HepG2 (cell line): ENCODE measurements around the gene NCOA3. TPM values are rescaled to one million over a fixed set of nuclear protein-coding genes. Genes with fewer than 3 reads are reported as not detected.
A peak's percentile ranks its signal among the peaks of the same experiment; 100 is the strongest.

Experiments used
- ATF7-NPFF ChIP-seq: sonication (generic); formaldehyde crosslinking; IDR thresholded peaks from 2 replicates; pipeline ENCODE4 v1.8.1; 2023; ENCODE audit warnings: mild to moderate bottlenecking, low read depth, missing genetic modification reagents, moderate library complexity
- CHD4 ChIP-seq: fragments of 200-600 bp; sonication (generic); IDR thresholded peaks from 2 replicates; pipeline ENCODE4 v1.7.0; 2017; ENCODE audit warnings: mild to moderate bottlenecking, low read length, borderline replicate concordance
- DMAP1 ChIP-seq: IDR thresholded peaks from 2 replicates; pipeline ENCODE4 v1.6.1; 2016
- GABPB1 ChIP-seq: IDR thresholded peaks from 2 replicates; pipeline ENCODE4 v1.6.1; 2016; ENCODE audit warnings: mild to moderate bottlenecking, missing genetic modification reagents, moderate library complexity, missing compliant biosample characterization
- GATAD2A ChIP-seq: IDR thresholded peaks from 2 replicates; pipeline ENCODE4 v1.6.1; 2016
- HMGA1 ChIP-seq: sonication (generic); formaldehyde crosslinking; conservative IDR thresholded peaks from 2 replicates; pipeline ENCODE4 v1.4.0; 2020; ENCODE audit warnings: missing genetic modification reagents
- HOXA9 ChIP-seq: sonication (generic); formaldehyde crosslinking; IDR thresholded peaks from 2 replicates; pipeline ENCODE4 v1.8.1; 2022; ENCODE audit warnings: missing genetic modification reagents, mild to moderate bottlenecking, moderate library complexity, borderline replicate concordance
- KDM4B ChIP-seq: sonication (generic); formaldehyde crosslinking; IDR thresholded peaks from 2 replicates; pipeline ENCODE4 v1.4.0; 2020; ENCODE audit warnings: missing genetic modification reagents
- RFXANK ChIP-seq: IDR thresholded peaks from 2 replicates; pipeline ENCODE4 v1.6.1; 2016
- SALL1 ChIP-seq: sonication (generic); formaldehyde crosslinking; IDR thresholded peaks from 2 replicates; pipeline ENCODE4 v1.8.0; 2022; ENCODE audit warnings: mild to moderate bottlenecking, missing genetic modification reagents
- SOX13 ChIP-seq, 3 experiments: fragments of 450-650 bp in 1 of 3; sonication (generic) in 1 of 3; formaldehyde crosslinking in 1 of 3; IDR thresholded peaks in 2 of 3; conservative IDR thresholded peaks in 1 of 3; 2 replicates each; pipeline versions ENCODE4 v1.5.0 to v1.6.1; 2016 to 2020; ENCODE audit warnings: antibody characterized with exemption in 1 of 3, mild to moderate bottlenecking in 1 of 3, missing compliant biosample characterization in 1 of 3, missing genetic modification reagents in 1 of 3, moderate library complexity in 1 of 3
- TAF15 ChIP-seq: fragments of 200-400 bp; formaldehyde crosslinking; IDR thresholded peaks from one replicate; pipeline ENCODE4 v1.6.1; 2018; ENCODE audit warnings: mild to moderate bottlenecking, low read depth, low read length; ENCODE audit not compliant: poor library complexity, severe bottlenecking
- ZNF496 ChIP-seq: sonication (generic); formaldehyde crosslinking; IDR thresholded peaks from 2 replicates; pipeline ENCODE4 v1.8.1; 2023; ENCODE audit warnings: mild to moderate bottlenecking, moderate library complexity, missing genetic modification reagents; ENCODE audit not compliant: insufficient replicate concordance
- ZNF563 ChIP-seq: sonication (generic); formaldehyde crosslinking; IDR thresholded peaks from 2 replicates; pipeline ENCODE4 v1.8.0; 2022; ENCODE audit warnings: mild to moderate bottlenecking, moderate library complexity, missing genetic modification reagents
- ZNF619 ChIP-seq: sonication (generic); formaldehyde crosslinking; IDR thresholded peaks from 2 replicates; pipeline ENCODE4 v1.4.0; 2020; ENCODE audit warnings: mild to moderate bottlenecking, missing genetic modification reagents
- ZNF788 ChIP-seq: sonication (generic); formaldehyde crosslinking; IDR thresholded peaks from 2 replicates; pipeline ENCODE4 v1.5.0; 2020; ENCODE audit warnings: mild to moderate bottlenecking, missing genetic modification reagents, borderline replicate concordance
- ZSCAN20 ChIP-seq: sonication (generic); formaldehyde crosslinking; IDR thresholded peaks from 2 replicates; pipeline ENCODE4 v1.4.0; 2020; ENCODE audit warnings: missing genetic modification reagents, mild to moderate bottlenecking, borderline replicate concordance
- ZSCAN21 ChIP-seq: sonication (generic); formaldehyde crosslinking; IDR thresholded peaks from 2 replicates; pipeline ENCODE4 v1.8.0; 2022; ENCODE audit warnings: mild to moderate bottlenecking, missing genetic modification reagents, moderate library complexity, borderline replicate concordance
- polyA plus RNA-seq, 8 experiments: library from polyadenylated mRNA; depleted of rRNA in 3 of 8; stranded (reverse) in 7 of 8; unstranded in 1 of 8; fragments of >200 nt; fragmentation: Illumina TruSeq in 4 of 8; extraction: Trizol in 4 of 8; gene quantifications; 2 replicates each; pipeline versions ENCODE4 v1.2.1 to v1.2.3, GENCODE V29; 2011 to 2016; ENCODE audit warnings: low read depth in 4 of 8, missing spikeins in 1 of 8, mixed read lengths in 1 of 8; ENCODE audit not compliant: insufficient read depth in 1 of 8
- total RNA-seq, 5 experiments: library from RNA; depleted of rRNA; stranded (reverse); fragments of >200 nt; fragmentation: Illumina TruSeq; extraction: Trizol; gene quantifications; 2 replicates each; pipeline ENCODE4 v1.2.3, GENCODE V29; 2016; ENCODE audit warnings: low read depth in 1 of 5
- TF ChIP-seq, protein P1 (sequence below): IDR thresholded peaks from 2 replicates; pipeline ENCODE4 v1.6.1; 2016; ENCODE audit warnings: low read depth
- TF ChIP-seq, protein P2 (sequence below): sonication (generic); formaldehyde crosslinking; IDR thresholded peaks from 2 replicates; pipeline ENCODE4 v1.4.0; 2020; ENCODE audit warnings: mild to moderate bottlenecking, missing genetic modification reagents
- TF ChIP-seq, protein P3 (sequence below): sonication (generic); formaldehyde crosslinking; IDR thresholded peaks from 2 replicates; pipeline ENCODE4 v1.4.0; 2020; ENCODE audit warnings: missing genetic modification reagents
- TF ChIP-seq, protein P4 (sequence below): sonication (generic); formaldehyde crosslinking; IDR thresholded peaks from 2 replicates; pipeline ENCODE4 v1.9.0; 2022; ENCODE audit warnings: missing genetic modification reagents, mild to moderate bottlenecking, borderline replicate concordance
- TF ChIP-seq, protein P5 (sequence below): sonication (generic); formaldehyde crosslinking; IDR thresholded peaks from 2 replicates; pipeline ENCODE4 v1.4.0; 2020; ENCODE audit warnings: mild to moderate bottlenecking, missing genetic modification reagents

NCOA3 gene
- total and polyA plus RNA-seq, 2 of the 13 experiments (the other 11 are each of a cell fraction or from before 2014, with no cell fraction given) = 35.0 to 56.8 TPM

DNA sequence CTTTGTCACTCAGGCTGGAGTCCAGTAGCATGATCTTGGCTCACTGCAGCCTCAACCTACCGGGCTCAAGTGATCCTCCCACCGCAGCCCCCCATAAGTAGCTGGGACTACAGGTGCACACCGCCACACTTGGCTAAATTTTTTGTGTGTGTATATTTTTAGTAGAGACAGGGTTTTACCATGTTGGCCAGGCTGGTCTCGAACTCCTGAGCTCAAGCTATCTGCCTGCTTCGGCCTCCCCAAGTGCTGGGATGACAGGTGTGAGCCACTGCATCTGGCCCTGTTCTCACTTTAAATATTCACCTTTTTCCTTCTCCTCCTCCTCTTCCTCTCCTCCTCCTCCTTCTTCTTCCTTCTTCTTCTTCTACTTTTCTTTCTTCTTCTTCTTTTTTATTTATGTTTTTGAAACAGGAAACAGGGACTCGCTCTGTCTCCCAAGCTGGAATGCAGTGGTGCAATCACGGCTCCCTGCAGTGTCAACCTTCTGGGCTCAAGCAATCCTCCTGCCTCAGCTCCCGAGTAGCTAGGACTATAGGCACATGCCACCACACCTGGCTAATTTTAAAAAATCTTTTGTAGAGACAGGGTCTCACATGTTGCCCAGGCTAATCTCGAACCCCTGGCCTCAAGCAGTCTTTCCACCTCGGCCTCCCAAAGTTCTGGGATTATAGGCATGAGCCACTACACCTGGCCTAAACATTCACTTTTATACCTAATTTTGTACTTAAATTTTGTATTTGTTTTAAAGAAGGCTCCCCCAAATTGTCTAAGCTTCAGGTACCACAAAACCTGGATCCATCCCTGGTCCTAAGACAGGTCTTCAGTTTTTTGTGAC is 47.2 kb upstream of the NCOA3 start (continued):
- no peak for TF ChIP-seq ZNF619
- TF ChIP-seq HOXA9 (CRISPR knock-in tag) = no peak
- no peak; the same call in 1 of the 2 replicates for TF ChIP-seq SALL1 (CRISPR knock-in tag)
- TF ChIP-seq ZSCAN21 (CRISPR knock-in tag) = no peak
- TF ChIP-seq DMAP1 = no peak
- no peak for TF ChIP-seq GABPB1 (CRISPR knock-in tag)
- TF ChIP-seq TAF15 = no peak
- TF ChIP-seq, protein P1, sequence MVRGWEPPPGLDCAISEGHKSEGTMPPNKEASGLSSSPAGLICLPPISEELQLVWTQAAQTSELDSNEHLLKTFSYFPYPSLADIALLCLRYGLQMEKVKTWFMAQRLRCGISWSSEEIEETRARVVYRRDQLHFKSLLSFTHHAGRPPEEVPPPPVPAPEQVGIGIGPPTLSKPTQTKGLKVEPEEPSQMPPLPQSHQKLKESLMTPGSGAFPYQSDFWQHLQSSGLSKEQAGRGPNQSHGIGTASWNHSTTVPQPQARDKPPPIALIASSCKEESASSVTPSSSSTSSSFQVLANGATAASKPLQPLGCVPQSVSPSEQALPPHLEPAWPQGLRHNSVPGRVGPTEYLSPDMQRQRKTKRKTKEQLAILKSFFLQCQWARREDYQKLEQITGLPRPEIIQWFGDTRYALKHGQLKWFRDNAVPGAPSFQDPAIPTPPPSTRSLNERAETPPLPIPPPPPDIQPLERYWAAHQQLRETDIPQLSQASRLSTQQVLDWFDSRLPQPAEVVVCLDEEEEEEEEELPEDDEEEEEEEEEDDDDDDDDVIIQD (CRISPR knock-in tag) = no peak
- TF ChIP-seq HMGA1 (CRISPR knock-in tag) = no peak
- TF ChIP-seq SOX13 (IDR thresholded peaks at IDR 0.05) = no peak
- TF ChIP-seq SOX13 (CRISPR knock-in tag; conservative IDR thresholded peaks at IDR 0.05 in 1 of 2, IDR thresholded peaks at IDR 0.05 in 1 of 2) = peak in 1 of 2 experiments; percentile 17; a peak in 1 of 4 replicates
- TF ChIP-seq CHD4 = peak; percentile 97
- TF ChIP-seq GATAD2A (CRISPR knock-in tag) = no peak
- TF ChIP-seq ZNF496 (CRISPR knock-in tag) = no peak
- TF ChIP-seq, protein P2, sequence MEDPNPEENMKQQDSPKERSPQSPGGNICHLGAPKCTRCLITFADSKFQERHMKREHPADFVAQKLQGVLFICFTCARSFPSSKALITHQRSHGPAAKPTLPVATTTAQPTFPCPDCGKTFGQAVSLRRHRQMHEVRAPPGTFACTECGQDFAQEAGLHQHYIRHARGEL (CRISPR knock-in tag) = no peak
- TF ChIP-seq, protein P3, sequence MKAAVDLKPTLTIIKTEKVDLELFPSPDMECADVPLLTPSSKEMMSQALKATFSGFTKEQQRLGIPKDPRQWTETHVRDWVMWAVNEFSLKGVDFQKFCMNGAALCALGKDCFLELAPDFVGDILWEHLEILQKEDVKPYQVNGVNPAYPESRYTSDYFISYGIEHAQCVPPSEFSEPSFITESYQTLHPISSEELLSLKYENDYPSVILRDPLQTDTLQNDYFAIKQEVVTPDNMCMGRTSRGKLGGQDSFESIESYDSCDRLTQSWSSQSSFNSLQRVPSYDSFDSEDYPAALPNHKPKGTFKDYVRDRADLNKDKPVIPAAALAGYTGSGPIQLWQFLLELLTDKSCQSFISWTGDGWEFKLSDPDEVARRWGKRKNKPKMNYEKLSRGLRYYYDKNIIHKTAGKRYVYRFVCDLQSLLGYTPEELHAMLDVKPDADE (CRISPR knock-in tag) = no peak
- no peak for TF ChIP-seq ATF7-NPFF (CRISPR knock-in tag)
- 0 out of 2 replicates have a peak, but pooled peaks have one; percentile 19 for TF ChIP-seq ZNF563
- TF ChIP-seq, protein P4, sequence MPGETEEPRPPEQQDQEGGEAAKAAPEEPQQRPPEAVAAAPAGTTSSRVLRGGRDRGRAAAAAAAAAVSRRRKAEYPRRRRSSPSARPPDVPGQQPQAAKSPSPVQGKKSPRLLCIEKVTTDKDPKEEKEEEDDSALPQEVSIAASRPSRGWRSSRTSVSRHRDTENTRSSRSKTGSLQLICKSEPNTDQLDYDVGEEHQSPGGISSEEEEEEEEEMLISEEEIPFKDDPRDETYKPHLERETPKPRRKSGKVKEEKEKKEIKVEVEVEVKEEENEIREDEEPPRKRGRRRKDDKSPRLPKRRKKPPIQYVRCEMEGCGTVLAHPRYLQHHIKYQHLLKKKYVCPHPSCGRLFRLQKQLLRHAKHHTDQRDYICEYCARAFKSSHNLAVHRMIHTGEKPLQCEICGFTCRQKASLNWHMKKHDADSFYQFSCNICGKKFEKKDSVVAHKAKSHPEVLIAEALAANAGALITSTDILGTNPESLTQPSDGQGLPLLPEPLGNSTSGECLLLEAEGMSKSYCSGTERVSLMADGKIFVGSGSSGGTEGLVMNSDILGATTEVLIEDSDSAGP (CRISPR knock-in tag) = no peak
- TF ChIP-seq KDM4B (CRISPR knock-in tag) = no peak
- 0 out of 2 replicates have a peak, but pooled peaks have one; percentile 42 for TF ChIP-seq ZNF788 (CRISPR knock-in tag)
- no peak for TF ChIP-seq ZSCAN20 (CRISPR knock-in tag)
- 0 out of 2 replicates have a peak, but pooled peaks have one; percentile 11 for TF ChIP-seq RFXANK (CRISPR knock-in tag)
- TF ChIP-seq, protein P5, sequence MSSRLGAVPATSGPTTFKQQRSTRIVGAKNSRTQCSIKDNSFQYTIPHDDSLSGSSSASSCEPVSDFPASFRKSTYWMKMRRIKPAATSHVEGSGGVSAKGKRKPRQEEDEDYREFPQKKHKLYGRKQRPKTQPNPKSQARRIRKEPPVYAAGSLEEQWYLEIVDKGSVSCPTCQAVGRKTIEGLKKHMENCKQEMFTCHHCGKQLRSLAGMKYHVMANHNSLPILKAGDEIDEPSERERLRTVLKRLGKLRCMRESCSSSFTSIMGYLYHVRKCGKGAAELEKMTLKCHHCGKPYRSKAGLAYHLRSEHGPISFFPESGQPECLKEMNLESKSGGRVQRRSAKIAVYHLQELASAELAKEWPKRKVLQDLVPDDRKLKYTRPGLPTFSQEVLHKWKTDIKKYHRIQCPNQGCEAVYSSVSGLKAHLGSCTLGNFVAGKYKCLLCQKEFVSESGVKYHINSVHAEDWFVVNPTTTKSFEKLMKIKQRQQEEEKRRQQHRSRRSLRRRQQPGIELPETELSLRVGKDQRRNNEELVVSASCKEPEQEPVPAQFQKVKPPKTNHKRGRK (CRISPR knock-in tag) = peak; percentile 89; the same call in 1 of the 2 replicates
